Pancreas (tissue), 10 donors: ENCODE data around the gene IGFL2. TPM values are rescaled to one million over a fixed set of nuclear protein-coding genes. Genes with fewer than 3 reads are reported as not detected.
"Not testable (repeated sequence)": the region's sequence is repeated elsewhere in the genome, so short reads cannot be mapped to it uniquely, and the experiment has no call there.

ENCODE experiments used
- ATAC-seq, 4 donors: fragments of 200-7000 bp; cut with Tn5 transposase; one replicate each; pipeline versions ENCODE4 v1.8.0 to v1.9.1; 2020; ENCODE audit warnings: mild to moderate bottlenecking in 4 of 4, moderate library complexity in 4 of 4
- DNase-seq, 6 donors: peaks; one replicate each; pipeline ENCODE4 v3.0.0-alpha.2; 2020
- FAIRE-seq: peaks from 2 replicates; lab custom pipeline; 2012; peaks lifted over from hg19 to GRCh38; lab: Jason Lieb, UNC
- H3K27ac ChIP-seq, 4 donors: fragments of 200-600 bp; sonication (generic); 1 replicate in 3 of 4; 2 replicates in 1 of 4; pipeline versions ENCODE4 v1.5.0 to v1.8.0; 2020
- H3K27me3 ChIP-seq, 4 donors: fragments of 200-600 bp; one replicate each; pipeline ENCODE4 v1.8.0; 2021
- H3K36me3 ChIP-seq, 3 donors: fragments of 200-600 bp; sonication (generic) in 1 of 3; one replicate each; pipeline versions ENCODE4 v1.5.0 to v1.8.0; 2020 to 2021
- H3K4me1 ChIP-seq, 3 donors: fragments of 200-600 bp; one replicate each; pipeline ENCODE4 v1.8.0; 2021
- H3K4me3 ChIP-seq, 4 donors: fragments of 200-600 bp; sonication (generic) in 2 of 4; one replicate each; pipeline versions ENCODE4 v1.5.0 to v1.8.0; 2020 to 2021
- H3K9me3 ChIP-seq, 4 donors: fragments of 200-600 bp; one replicate each; pipeline ENCODE4 v1.8.0; 2021
- CTCF ChIP-seq, 4 donors: fragments of 200-600 bp; sonication (generic) in 3 of 4; IDR thresholded peaks; one replicate each; pipeline versions ENCODE4 v1.5.0 to v1.8.0; 2021; ENCODE audit warnings: antibody characterized with exemption in 4 of 4
- WGBS, 2 donors: extraction: QIAGEN DNeasy Blood & Tissue Kit; methylation state at CpG; one replicate each; pipeline ENCODE4 v1.1.7; 2013; 5-methylcytosine and 5-hydroxymethylcytosine counted together
- intact Hi-C, 3 donors: fragments of 100-400 bp; cut with DNase I; formaldehyde crosslinking; loops; one replicate each; pipeline versions ENCODE4 v1.11.1 to v1.14.2; 2022
- polyA plus RNA-seq, 2 donors: library from polyadenylated mRNA; stranded (reverse); fragments of 200-250 nt; gene quantifications; one replicate each; pipeline ENCODE4 v1.2.3, GENCODE V29; 2013
- total RNA-seq, 6 donors: library from RNA; stranded (reverse); fragmentation: NEBNext Ultra II Directional in 4 of 6; extraction: Animal tissue kit (Norgen Biotek cat#: 25700) in 4 of 6; gene quantifications; one replicate each; pipeline versions ENCODE4 v1.2.1 to v1.2.4, GENCODE V29; 2021 to 2023
- donor health status: healthy with polysubstance abuse.
- donor health status: DM: no; HTN: no; CAD: no; lungs with moderate emphysema.
- donor health status: DM: no; HTN: no; CAD: no.
- donor health status: control.
- donor health status: control.
- donor health status: Bipolar disorder and iron deficiency.
- donor health status: DM: yes; HTN: yes; CAD: no.
- donor health status: DM: no; HTN: no; CAD: no.
- donor health status: DM: no; HTN: no; CAD: no.
- donor health status: DM: yes; HTN: yes; CAD: no.

Gene IGFL2
- total and polyA plus RNA-seq, 8 donors: not detected

GRCh38 chr19:46179076-46179759 lies 31.2 kb downstream of the IGFL2 start:
- WGBS, 2 donors: 41 to 52% methylated on average over 9 of the region's 9 CpGs
- intact Hi-C loops: no loop called here
- H3K4me1 ChIP-seq: no peaks in the 10 kb centered on the region
- H3K27ac ChIP-seq: no peak overlapping the region
- no peak for ATAC-seq
- no peak for FAIRE-seq
- no peaks in the 10 kb centered on the region for H3K27me3 ChIP-seq
- no peak for DNase-seq
- no peak for TF ChIP-seq CTCF (IDR thresholded peaks at IDR 0.05)
- no peaks in the 10 kb centered on the region for H3K36me3 ChIP-seq
- no peak overlapping the region for H3K4me3 ChIP-seq
- no peaks in the 10 kb centered on the region for H3K9me3 ChIP-seq

GRCh38 chr19:46180701-46181387 lies 32.8 kb downstream of the IGFL2 start:
- Histone ChIP-seq H3K36me3 (no peaks in the 10 kb centered on the region), H3K27ac (no peak overlapping the region), H3K27me3 (no peaks in the 10 kb centered on the region), H3K4me3 (no peak overlapping the region), H3K4me1 (no peaks in the 10 kb centered on the region), H3K9me3 (no peaks in the 10 kb centered on the region)
- intact Hi-C loops: no loop called here
- ATAC-seq (no peak), FAIRE-seq (no peak), DNase-seq (no peak)
- WGBS, 2 donors: 67 to 76% methylated on average over 5 of the region's 5 CpGs
- TF ChIP-seq CTCF (IDR thresholded peaks at IDR 0.05): no peak

- ATAC-seq (no peak), FAIRE-seq (no peak), DNase-seq (no peak)
- no peaks in the 10 kb centered on the region for H3K27me3 ChIP-seq
- H3K27ac ChIP-seq: no peak overlapping the region
- H3K4me3 ChIP-seq: no peak overlapping the region
- intact Hi-C loops: no loop called here
- no peaks in the 10 kb centered on the region for H3K36me3 ChIP-seq
- 59 to 66% methylated on average over 6 of the region's 6 CpGs for WGBS, 2 donors
- no peaks in the 10 kb centered on the region for H3K4me1 ChIP-seq
- H3K9me3 ChIP-seq: no peaks in the 10 kb centered on the region
- no peak for TF ChIP-seq CTCF (IDR thresholded peaks at IDR 0.05)
Observed at GRCh38 chr19:46181388-46181779, 33.3 kb downstream of the IGFL2 start.

GRCh38 chr19:46182476-46182875 lies 34.4 kb downstream of the IGFL2 start:
- H3K9me3 ChIP-seq: no peaks in the 10 kb centered on the region
- DNase-seq (no peak), ATAC-seq (no peak), FAIRE-seq (no peak)
- intact Hi-C loops: no loop called here
- WGBS, 2 donors: 69 to 81% methylated on average over 8 of the region's 8 CpGs
- no peaks in the 10 kb centered on the region for H3K4me1 ChIP-seq
- H3K4me3 ChIP-seq: no peak overlapping the region
- no peak for TF ChIP-seq CTCF (IDR thresholded peaks at IDR 0.05)
- H3K36me3 ChIP-seq: no peaks in the 10 kb centered on the region
- H3K27ac ChIP-seq: no peak overlapping the region
- H3K27me3 ChIP-seq: no peaks in the 10 kb centered on the region

GRCh38 chr19:46184775-46185710 lies 37.0 kb downstream of the IGFL2 start:
- not testable (repeated sequence) for DNase-seq, H3K27ac ChIP-seq, H3K36me3 ChIP-seq, ATAC-seq, H3K4me1 ChIP-seq, FAIRE-seq, H3K4me3 ChIP-seq, H3K9me3 ChIP-seq
- intact Hi-C loops: loop anchor here in 1 of 3 donors (5.0 kb wide), 1 partner anchor 103 kb away; no protein-coding TSS in a partner anchor
- H3K27me3 ChIP-seq: peaks cover 0 to 11% (median 0%) of the 10 kb centered on the region in 4 donors
- WGBS, 2 donors: 78 to 88% methylated on average over 6 of the region's 6 CpGs
